Heart left ventricle (tissue), 13 donors: Measurements from ENCODE around the gene TMEM80.

Source experiments
- POLR2A ChIP-seq, 2 donors: fragments of 450-650 bp; IDR thresholded peaks; one replicate each; pipeline ENCODE4 v1.6.1; 2017; ENCODE audit warnings: antibody characterized with exemption in 2 of 2, mild to moderate bottlenecking in 2 of 2, moderate library complexity in 2 of 2
- TF ChIP-seq, protein P1 (sequence below), 12 donors: fragments of 200-600 bp; sonication (generic) in 4 of 12; IDR thresholded peaks; one replicate each; pipeline versions ENCODE4 v1.5.0 to v1.8.0; 2018 to 2022; ENCODE audit warnings: antibody characterized with exemption in 12 of 12, mild to moderate bottlenecking in 5 of 12
- donor health status: ischemic (EF 13 %, LVEDD 7.1; RV severe dilation, severe dysfunction).
- donor health status: DM: no; HTN: yes; CAD: no.
- donor health status: DM: no; HTN: no; CAD: no.
- donor health status: ischemic (EF 25% LVEDD 6.9; RV normal size, moderate dysfunction).
- donor health status: ischemic (EF 25% LVEDD 5.7; RV mildly dilated, moderate dysfunction).
- donor health status: ischemic (EF 35%, LVEDD 5.7; RV mildly dilated, moderate dysfunction).
- donor health status: nonischemic (EF 11% LVEDD 7.7; RV severe dilation, severe dysfunction).
- donor health status: DM: yes; HTN: yes; CAD: no.
- donor health status: PGD.
- donor health status: ischemic (EF 29% LVEDD 5.4; RV normal size, mild dysfunction).
- donor health status: nonischemic (EF 23%, LVEDD 6.1; RV moderate dilation, normal function).

DNA sequence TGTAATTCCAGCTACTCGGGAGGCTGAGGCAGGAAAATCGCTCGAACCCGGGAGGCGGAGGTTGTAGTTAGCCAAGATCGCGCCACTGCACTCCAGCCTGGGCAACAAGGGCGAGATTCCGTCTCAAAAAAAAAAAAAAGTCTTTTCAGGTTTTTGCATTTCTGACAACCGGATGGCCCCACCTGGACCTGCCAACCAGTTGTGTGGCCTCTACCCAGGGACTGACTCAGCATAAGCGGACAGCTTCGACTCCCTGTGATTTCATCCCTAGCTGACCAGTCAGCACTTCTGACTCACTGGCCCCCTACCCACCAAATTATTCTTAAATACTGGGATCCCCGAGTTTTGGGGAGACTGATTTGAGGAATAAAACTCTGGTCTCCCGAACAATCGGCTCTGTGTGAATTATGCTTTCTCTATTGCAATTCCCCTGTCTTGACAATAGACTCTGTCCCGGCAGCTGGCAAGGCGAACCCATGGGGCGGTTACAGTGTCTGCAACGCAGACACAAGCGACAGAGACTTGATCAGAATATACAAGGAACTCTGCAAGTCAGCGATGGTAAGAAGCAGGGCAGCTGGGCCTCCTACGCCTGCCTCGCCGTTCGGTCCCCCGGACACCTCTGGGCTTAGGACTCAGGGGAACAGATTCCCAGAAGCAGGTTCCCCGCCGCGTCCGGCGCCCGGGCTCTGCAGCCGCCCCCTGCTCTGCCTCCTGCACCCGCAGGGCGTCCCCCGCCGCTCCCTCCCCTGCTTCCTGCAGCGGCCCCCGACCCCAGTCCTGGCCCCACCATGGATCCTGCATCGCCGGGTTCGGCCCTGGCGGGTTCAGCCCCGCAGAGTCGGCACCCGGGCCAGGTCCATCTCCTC, 50.9 kb downstream of the TMEM80 start:
- no peak for TF ChIP-seq POLR2A (IDR thresholded peaks at IDR 0.05)
- TF ChIP-seq, protein P1, sequence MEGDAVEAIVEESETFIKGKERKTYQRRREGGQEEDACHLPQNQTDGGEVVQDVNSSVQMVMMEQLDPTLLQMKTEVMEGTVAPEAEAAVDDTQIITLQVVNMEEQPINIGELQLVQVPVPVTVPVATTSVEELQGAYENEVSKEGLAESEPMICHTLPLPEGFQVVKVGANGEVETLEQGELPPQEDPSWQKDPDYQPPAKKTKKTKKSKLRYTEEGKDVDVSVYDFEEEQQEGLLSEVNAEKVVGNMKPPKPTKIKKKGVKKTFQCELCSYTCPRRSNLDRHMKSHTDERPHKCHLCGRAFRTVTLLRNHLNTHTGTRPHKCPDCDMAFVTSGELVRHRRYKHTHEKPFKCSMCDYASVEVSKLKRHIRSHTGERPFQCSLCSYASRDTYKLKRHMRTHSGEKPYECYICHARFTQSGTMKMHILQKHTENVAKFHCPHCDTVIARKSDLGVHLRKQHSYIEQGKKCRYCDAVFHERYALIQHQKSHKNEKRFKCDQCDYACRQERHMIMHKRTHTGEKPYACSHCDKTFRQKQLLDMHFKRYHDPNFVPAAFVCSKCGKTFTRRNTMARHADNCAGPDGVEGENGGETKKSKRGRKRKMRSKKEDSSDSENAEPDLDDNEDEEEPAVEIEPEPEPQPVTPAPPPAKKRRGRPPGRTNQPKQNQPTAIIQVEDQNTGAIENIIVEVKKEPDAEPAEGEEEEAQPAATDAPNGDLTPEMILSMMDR (IDR thresholded peaks at IDR 0.05) = no peak
